SK-N-SH (cell line): ENCODE measurements around the gene ZCCHC14. TPM values are rescaled to one million over a fixed set of nuclear protein-coding genes. Genes with fewer than 3 reads are reported as not detected.

ENCODE experiments used
- CTCF ChIA-PET: fragments of 300-600, 350-600 bp; formaldehyde crosslinking; extraction: SDS; loops from one replicate; lab custom pipeline; 2021; lab: Yijun Ruan, JAX
- POLR2A ChIA-PET: fragments of 350-600 bp; sonication (Branson Sonifier 250); formaldehyde crosslinking; extraction: SDS; loops from one replicate; lab custom pipeline; 2020; ENCODE audit warnings: antibody characterized with exemption, inconsistent platforms; lab: Yijun Ruan, JAX
- DNase-seq: peaks from one replicate; pipeline ENCODE4 v3.0.0; 2012
- H2AFZ ChIP-seq: fragments of 200-600 bp; sonication (generic); 2 replicates; pipeline ENCODE4 v1.8.1; 2016; ENCODE audit warnings: antibody characterized with exemption, mild to moderate bottlenecking, low read depth
- H3F3A ChIP-seq: fragments of 200-600 bp; sonication (generic); replicated peaks from 2 replicates; pipeline ENCODE3; 2016; ENCODE audit warnings: antibody characterized with exemption, mild to moderate bottlenecking; ENCODE audit not compliant: insufficient read depth
- H3K27ac ChIP-seq, 2 experiments: fragments of 200-500 bp in 1 of 2; fragments of 200-600 bp in 1 of 2; sonication (Bioruptor generic) in 1 of 2; sonication (generic), shearing (Covaris generic) in 1 of 2; 2 replicates each; pipeline versions ENCODE4 v1.5.1 to v1.6.1; 2014 to 2016; ENCODE audit warnings: low read depth in 2 of 2, inconsistent platforms in 1 of 2, low read length in 1 of 2, mild to moderate bottlenecking in 1 of 2, mixed read lengths in 1 of 2
- H3K27me3 ChIP-seq: fragments of 200-600 bp; sonication (generic), shearing (Covaris generic); 2 replicates; pipeline ENCODE4 v1.6.1; 2016; ENCODE audit warnings: mixed run types; ENCODE audit not compliant: insufficient read depth
- H3K36me3 ChIP-seq, 2 experiments: fragments of 200-500 bp in 1 of 2; fragments of 200-600 bp in 1 of 2; sonication (Bioruptor generic) in 1 of 2; sonication (generic) in 1 of 2; replicated peaks in 1 of 2; 2 replicates each; pipeline versions ENCODE3 to v1.5.1; 2014 to 2016; ENCODE audit warnings: low read length in 1 of 2, mild to moderate bottlenecking in 1 of 2; ENCODE audit not compliant: insufficient read depth in 2 of 2, control insufficient read depth in 1 of 2
- H3K4me1 ChIP-seq, 2 experiments: fragments of 200-500 bp in 1 of 2; fragments of 200-600 bp in 1 of 2; sonication (Bioruptor generic) in 1 of 2; sonication (generic), shearing (Covaris generic) in 1 of 2; 2 replicates each; pipeline versions ENCODE4 v1.5.1 to v1.6.1; 2014 to 2016; ENCODE audit warnings: low read depth in 1 of 2, low read length in 1 of 2, mixed run types in 1 of 2; ENCODE audit not compliant: insufficient read depth in 2 of 2, control insufficient read depth in 1 of 2
- H3K4me2 ChIP-seq: fragments of 200-600 bp; sonication (generic), shearing (Covaris generic); 2 replicates; pipeline ENCODE4 v1.6.1; 2017; ENCODE audit warnings: mixed run types
- H3K4me3 ChIP-seq, 2 experiments: fragments of 200-500 bp in 1 of 2; fragments of 200-600 bp in 1 of 2; sonication (Bioruptor generic) in 1 of 2; sonication (generic), shearing (Covaris generic) in 1 of 2; 2 replicates each; pipeline versions ENCODE4 v1.5.1 to v1.8.1; 2014 to 2016; ENCODE audit warnings: low read depth in 2 of 2, inconsistent platforms in 1 of 2, low read length in 1 of 2, mild to moderate bottlenecking in 1 of 2, mixed read lengths in 1 of 2, moderate library complexity in 1 of 2
- H3K79me2 ChIP-seq: fragments of 200-600 bp; sonication (generic); 2 replicates; pipeline ENCODE4 v1.8.1; 2017; ENCODE audit warnings: mild to moderate bottlenecking; ENCODE audit not compliant: insufficient read depth
- H3K9ac ChIP-seq: fragments of 200-600 bp; sonication (generic); 2 replicates; pipeline ENCODE4 v1.6.1; 2017; ENCODE audit warnings: mixed run types
- H3K9me2 ChIP-seq: fragments of 200-600 bp; sonication (generic); 2 replicates; pipeline ENCODE4 v1.6.1; 2017; ENCODE audit warnings: mixed run types
- H3K9me3 ChIP-seq: fragments of 200-600 bp; sonication (generic); 2 replicates; pipeline ENCODE4 v1.6.1; 2017; ENCODE audit warnings: mixed run types, mild to moderate bottlenecking, moderate library complexity
- H4K20me1 ChIP-seq: fragments of 200-600 bp; sonication (generic); 2 replicates; pipeline ENCODE4 v1.6.1; 2017; ENCODE audit warnings: mild to moderate bottlenecking, mixed run types; ENCODE audit not compliant: insufficient read depth
- ELF1 ChIP-seq: IDR thresholded peaks from 2 replicates; pipeline ENCODE4 v1.4.0; 2012
- EP300 ChIP-seq, 2 experiments: IDR thresholded peaks; 2 replicates each; pipeline versions ENCODE4 v1.4.0 to v1.6.1; 2012; ENCODE audit warnings: borderline replicate concordance in 1 of 2, low read depth in 1 of 2, low read length in 1 of 2
- FOXJ3 ChIP-seq: sonication (generic); formaldehyde crosslinking; IDR thresholded peaks from 2 replicates; pipeline ENCODE4 v1.5.1; 2020; ENCODE audit warnings: mild to moderate bottlenecking, missing genetic modification reagents
- FOXM1 ChIP-seq: IDR thresholded peaks from 2 replicates; pipeline ENCODE4 v1.4.0; 2012; ENCODE audit warnings: low read depth, mild to moderate bottlenecking
- GABPA ChIP-seq: IDR thresholded peaks from 2 replicates; pipeline ENCODE4 v1.4.0; 2012; ENCODE audit warnings: low read depth, mild to moderate bottlenecking
- MEF2A ChIP-seq: IDR thresholded peaks from 2 replicates; pipeline ENCODE4 v1.4.0; 2012; ENCODE audit warnings: low read depth, borderline replicate concordance
- NFIC ChIP-seq: IDR thresholded peaks from 2 replicates; pipeline ENCODE4 v1.4.0; 2012; ENCODE audit warnings: borderline replicate concordance
- NRF1 ChIP-seq: IDR thresholded peaks from 2 replicates; pipeline ENCODE4 v1.6.1; 2012; ENCODE audit warnings: low read depth, mild to moderate bottlenecking, low read length
- RAD21 ChIP-seq: IDR thresholded peaks from 2 replicates; pipeline ENCODE4 v1.6.1; 2012; ENCODE audit warnings: mild to moderate bottlenecking, low read length
- RCOR1 ChIP-seq: fragments of 150-350 bp; IDR thresholded peaks from 2 replicates; pipeline ENCODE4 v1.6.1; 2017; ENCODE audit warnings: antibody characterized with exemption, low read length
- SIN3A ChIP-seq: IDR thresholded peaks from 2 replicates; pipeline ENCODE4 v1.6.1; 2012; ENCODE audit warnings: low read depth, mild to moderate bottlenecking, low read length, moderate library complexity, borderline replicate concordance
- SMC3 ChIP-seq: IDR thresholded peaks from 2 replicates; pipeline ENCODE4 v1.6.1; 2012; ENCODE audit warnings: low read depth, low read length, improper control_type of control experiment
- TCF12 ChIP-seq: IDR thresholded peaks from 2 replicates; pipeline ENCODE4 v1.4.0; 2012
- TEAD4 ChIP-seq: IDR thresholded peaks from 2 replicates; pipeline ENCODE4 v1.4.0; 2012; ENCODE audit warnings: mild to moderate bottlenecking, borderline replicate concordance; ENCODE audit not compliant: insufficient read depth
- WGBS: methylation state at CpG from one replicate; pipeline ENCODE4 v1.1.6; 2017; ENCODE audit warnings: low lambda C conversion rate; 5-methylcytosine and 5-hydroxymethylcytosine counted together
- polyA plus RNA-seq, 3 experiments: library from polyadenylated mRNA; depleted of rRNA; stranded (reverse); fragments of >200 nt; gene quantifications; 2 replicates each; pipeline ENCODE4 v1.2.3, GENCODE V29; 2012
- TF ChIP-seq, protein P1 (sequence below): fragments of 150-350 bp; IDR thresholded peaks from 2 replicates; pipeline ENCODE4 v1.6.1; 2017; ENCODE audit warnings: antibody characterized with exemption, low read length, low read depth, borderline replicate concordance
- TF ChIP-seq, protein P2 (sequence below): IDR thresholded peaks from 2 replicates; pipeline ENCODE4 v1.4.0; 2012; ENCODE audit warnings: low read depth, borderline replicate concordance
- TF ChIP-seq, protein P3 (sequence below): IDR thresholded peaks from 2 replicates; pipeline ENCODE4 v1.4.0; 2012; ENCODE audit warnings: low read depth, borderline replicate concordance
- TF ChIP-seq, protein P4 (sequence below): fragments of 200-600 bp; sonication (generic); IDR thresholded peaks from 2 replicates; pipeline ENCODE4 v1.6.1; 2017; ENCODE audit warnings: antibody characterized with exemption, mild to moderate bottlenecking, moderate library complexity
- TF ChIP-seq, protein P5 (sequence below): IDR thresholded peaks from 2 replicates; pipeline ENCODE4 v1.4.0; 2012; ENCODE audit warnings: low read depth

Gene ZCCHC14
- polyA plus RNA-seq, 1 of the 3 experiments (the other 2 are of a cell fraction), result 5.7 TPM

DNA sequence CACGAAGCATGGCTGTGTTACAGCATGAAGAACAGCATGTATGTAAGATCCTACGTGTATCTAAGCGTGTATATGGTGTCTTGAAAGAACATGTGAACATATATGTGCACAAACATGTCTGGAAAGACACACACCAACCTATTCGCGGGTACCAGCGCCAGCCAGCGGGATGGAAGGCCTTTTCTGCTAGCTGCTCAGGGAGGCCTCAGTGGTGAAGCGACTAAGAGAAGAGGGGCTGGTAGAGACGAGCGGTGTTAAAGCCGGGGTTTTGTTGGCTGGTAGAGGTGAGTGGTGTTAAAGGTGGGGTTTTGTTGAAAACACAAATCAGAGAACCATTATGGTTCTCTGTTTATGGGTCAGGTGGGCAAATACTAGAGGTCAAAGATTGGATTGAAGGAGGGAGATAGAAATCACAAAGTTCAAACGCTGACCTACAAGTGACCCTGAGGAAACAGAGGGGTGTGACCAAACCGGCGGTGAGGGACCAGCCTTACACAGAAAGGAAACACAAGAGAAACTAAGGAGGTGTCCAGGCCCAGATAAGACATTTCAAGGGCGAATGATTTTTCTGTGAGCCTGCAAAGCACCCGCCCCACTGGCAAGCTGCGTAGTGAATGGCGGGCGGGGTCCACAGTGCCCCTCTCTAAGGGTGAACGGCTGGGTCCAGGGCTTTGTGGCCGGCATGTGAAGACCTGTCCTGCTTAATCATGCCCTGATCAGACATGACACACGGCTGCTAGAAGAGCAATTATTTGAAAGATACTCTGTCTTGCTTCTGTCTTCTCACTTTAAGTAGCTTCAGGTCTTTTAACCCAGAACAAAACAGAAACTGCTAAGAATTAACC is 8.1 kb downstream of the ZCCHC14 start:
- Histone ChIP-seq H3K27me3 (no peaks in the 10 kb centered on the region), H3K4me3 (no peak overlapping the region; a peak in 1 of 4 replicates), H3K27ac (peak overlapping the region; percentile 24 to 72; a peak in 3 of 4 replicates), H4K20me1 (peaks cover 93% of the 10 kb centered on the region), H3K4me2 (peak overlapping the region; percentile 16; the same call in 1 of the 2 replicates), H3K79me2 (peaks cover 96% of the 10 kb centered on the region), H3K9me2 (no peaks in the 10 kb centered on the region), H3K4me1 (peaks cover 27 to 72% of the 10 kb centered on the region in 2 experiments), H3K9ac (no peak overlapping the region), H3K9me3 (no peaks in the 10 kb centered on the region), H3F3A (no peaks in the 10 kb centered on the region), H3K36me3 (peaks cover 0 to 3% of the 10 kb centered on the region in 2 experiments), H2AFZ (no peak overlapping the region)
- 84% methylated on average over 15 of the region's 22 CpGs for WGBS
- CTCF ChIA-PET, result interaction anchor here (2.3 kb wide), 1 partner anchor 68 kb away, joined by 7 read pairs; no protein-coding TSS in a partner anchor
- POLR2A ChIA-PET, result no interaction called here
- no peak for TF ChIP-seq NFIC
- TF ChIP-seq SMC3, result no peak
- no peak for TF ChIP-seq FOXM1
- TF ChIP-seq TEAD4, result no peak
- no peak for TF ChIP-seq EP300 (IDR thresholded peaks at IDR 0.05; ENCODE audit: borderline replicate concordance in 1 of 2, low read depth in 1 of 2, low read length in 1 of 2)
- TF ChIP-seq, protein P1, sequence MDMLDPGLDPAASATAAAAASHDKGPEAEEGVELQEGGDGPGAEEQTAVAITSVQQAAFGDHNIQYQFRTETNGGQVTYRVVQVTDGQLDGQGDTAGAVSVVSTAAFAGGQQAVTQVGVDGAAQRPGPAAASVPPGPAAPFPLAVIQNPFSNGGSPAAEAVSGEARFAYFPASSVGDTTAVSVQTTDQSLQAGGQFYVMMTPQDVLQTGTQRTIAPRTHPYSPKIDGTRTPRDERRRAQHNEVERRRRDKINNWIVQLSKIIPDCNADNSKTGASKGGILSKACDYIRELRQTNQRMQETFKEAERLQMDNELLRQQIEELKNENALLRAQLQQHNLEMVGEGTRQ, result no peak
- TF ChIP-seq, protein P2, sequence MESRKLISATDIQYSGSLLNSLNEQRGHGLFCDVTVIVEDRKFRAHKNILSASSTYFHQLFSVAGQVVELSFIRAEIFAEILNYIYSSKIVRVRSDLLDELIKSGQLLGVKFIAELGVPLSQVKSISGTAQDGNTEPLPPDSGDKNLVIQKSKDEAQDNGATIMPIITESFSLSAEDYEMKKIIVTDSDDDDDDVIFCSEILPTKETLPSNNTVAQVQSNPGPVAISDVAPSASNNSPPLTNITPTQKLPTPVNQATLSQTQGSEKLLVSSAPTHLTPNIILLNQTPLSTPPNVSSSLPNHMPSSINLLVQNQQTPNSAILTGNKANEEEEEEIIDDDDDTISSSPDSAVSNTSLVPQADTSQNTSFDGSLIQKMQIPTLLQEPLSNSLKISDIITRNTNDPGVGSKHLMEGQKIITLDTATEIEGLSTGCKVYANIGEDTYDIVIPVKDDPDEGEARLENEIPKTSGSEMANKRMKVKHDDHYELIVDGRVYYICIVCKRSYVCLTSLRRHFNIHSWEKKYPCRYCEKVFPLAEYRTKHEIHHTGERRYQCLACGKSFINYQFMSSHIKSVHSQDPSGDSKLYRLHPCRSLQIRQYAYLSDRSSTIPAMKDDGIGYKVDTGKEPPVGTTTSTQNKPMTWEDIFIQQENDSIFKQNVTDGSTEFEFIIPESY, result no peak
- TF ChIP-seq, protein P3, sequence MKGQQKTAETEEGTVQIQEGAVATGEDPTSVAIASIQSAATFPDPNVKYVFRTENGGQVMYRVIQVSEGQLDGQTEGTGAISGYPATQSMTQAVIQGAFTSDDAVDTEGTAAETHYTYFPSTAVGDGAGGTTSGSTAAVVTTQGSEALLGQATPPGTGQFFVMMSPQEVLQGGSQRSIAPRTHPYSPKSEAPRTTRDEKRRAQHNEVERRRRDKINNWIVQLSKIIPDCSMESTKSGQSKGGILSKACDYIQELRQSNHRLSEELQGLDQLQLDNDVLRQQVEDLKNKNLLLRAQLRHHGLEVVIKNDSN, result no peak
- TF ChIP-seq FOXJ3 (CRISPR knock-in tag), result no peak
- no peak for TF ChIP-seq GABPA
- TF ChIP-seq ELF1, result no peak
- TF ChIP-seq, protein P4, sequence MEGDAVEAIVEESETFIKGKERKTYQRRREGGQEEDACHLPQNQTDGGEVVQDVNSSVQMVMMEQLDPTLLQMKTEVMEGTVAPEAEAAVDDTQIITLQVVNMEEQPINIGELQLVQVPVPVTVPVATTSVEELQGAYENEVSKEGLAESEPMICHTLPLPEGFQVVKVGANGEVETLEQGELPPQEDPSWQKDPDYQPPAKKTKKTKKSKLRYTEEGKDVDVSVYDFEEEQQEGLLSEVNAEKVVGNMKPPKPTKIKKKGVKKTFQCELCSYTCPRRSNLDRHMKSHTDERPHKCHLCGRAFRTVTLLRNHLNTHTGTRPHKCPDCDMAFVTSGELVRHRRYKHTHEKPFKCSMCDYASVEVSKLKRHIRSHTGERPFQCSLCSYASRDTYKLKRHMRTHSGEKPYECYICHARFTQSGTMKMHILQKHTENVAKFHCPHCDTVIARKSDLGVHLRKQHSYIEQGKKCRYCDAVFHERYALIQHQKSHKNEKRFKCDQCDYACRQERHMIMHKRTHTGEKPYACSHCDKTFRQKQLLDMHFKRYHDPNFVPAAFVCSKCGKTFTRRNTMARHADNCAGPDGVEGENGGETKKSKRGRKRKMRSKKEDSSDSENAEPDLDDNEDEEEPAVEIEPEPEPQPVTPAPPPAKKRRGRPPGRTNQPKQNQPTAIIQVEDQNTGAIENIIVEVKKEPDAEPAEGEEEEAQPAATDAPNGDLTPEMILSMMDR, result no peak
- no peak for TF ChIP-seq RAD21
- TF ChIP-seq, protein P5, sequence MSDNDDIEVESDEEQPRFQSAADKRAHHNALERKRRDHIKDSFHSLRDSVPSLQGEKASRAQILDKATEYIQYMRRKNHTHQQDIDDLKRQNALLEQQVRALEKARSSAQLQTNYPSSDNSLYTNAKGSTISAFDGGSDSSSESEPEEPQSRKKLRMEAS, result no peak
- TF ChIP-seq TCF12, result no peak
- no peak for TF ChIP-seq MEF2A
- no peak for TF ChIP-seq NRF1
- TF ChIP-seq RCOR1, result no peak
- no peak for TF ChIP-seq SIN3A
- no peak for DNase-seq
